ACHN (cell line): ENCODE results near the gene ZNF664.
A peak's percentile ranks its signal among the peaks of the same experiment; 100 is the strongest.

Experiments
- DNase-seq: peaks from one replicate; pipeline ENCODE4 v3.0.0-alpha.2; 2015
- in situ Hi-C: cut with HindIII; loops from 2 replicates; pipeline ENCODE4 v1.10.0; 2017; ENCODE audit warnings: low sequenced_read_pairs, low pct_ligation_motif_present, low pct_unique_long_range_greater_than_20kb

The ZNF664 gene

GRCh38 chr12:124037331-124037730, 64.3 kb downstream of the ZNF664 start:
- DNase-seq = no peak
- in situ Hi-C loops = loop anchor here (25.0 kb wide), 1 partner anchor 275 kb away; no protein-coding TSS in a partner anchor

- DNase-seq = peak; percentile 21
- in situ Hi-C loops = loop anchor here (25.0 kb wide), 1 partner anchor 273 kb away; no protein-coding TSS in a partner anchor
Measured at GRCh38 chr12:124039276-124039675, 66.3 kb downstream of the ZNF664 start.

- no peak for DNase-seq
- in situ Hi-C loops = loop anchor here (25.0 kb wide), 1 partner anchor 272 kb away; no protein-coding TSS in a partner anchor
Measured at GRCh38 chr12:124040291-124040690, 67.3 kb downstream of the ZNF664 start.

- in situ Hi-C loops = loop anchor here (25.0 kb wide), 1 partner anchor 272 kb away; no protein-coding TSS in a partner anchor
- DNase-seq = no peak
Measured at GRCh38 chr12:124040737-124041136, 67.7 kb downstream of the ZNF664 start.

- DNase-seq = no peak
- in situ Hi-C loops = loop anchor here (25.0 kb wide), 1 partner anchor 270 kb away; no protein-coding TSS in a partner anchor
Measured at GRCh38 chr12:124041907-124042306, 68.9 kb downstream of the ZNF664 start.

GRCh38 chr12:124044021-124044420, 71.0 kb downstream of the ZNF664 start:
- DNase-seq = no peak
- in situ Hi-C loops = loop anchor here (25.0 kb wide), 1 partner anchor 268 kb away; no protein-coding TSS in a partner anchor

GRCh38 chr12:124044809-124045321, 71.8 kb downstream of the ZNF664 start:
- no peak for DNase-seq
- in situ Hi-C loops = loop anchor here (25.0 kb wide), 1 partner anchor 267 kb away; no protein-coding TSS in a partner anchor

GRCh38 chr12:124045671-124046455, 72.8 kb downstream of the ZNF664 start:
- DNase-seq = no peak

GRCh38 chr12:124046456-124046740, 73.4 kb downstream of the ZNF664 start:
- in situ Hi-C loops = loop anchor here (25.0 kb wide), 1 partner anchor 266 kb away; no protein-coding TSS in a partner anchor
- DNase-seq = no peak

More at GRCh38 chr12:124045671-124046455, 72.8 kb downstream of the ZNF664 start:
- in situ Hi-C loops = loop anchor here (25.0 kb wide), 1 partner anchor 266 kb away; no protein-coding TSS in a partner anchor

GRCh38 chr12:124047045-124047566, 74.1 kb downstream of the ZNF664 start:
- no peak for DNase-seq
- in situ Hi-C loops = loop anchor here (25.0 kb wide), 1 partner anchor 265 kb away; no protein-coding TSS in a partner anchor

- DNase-seq = no peak
- in situ Hi-C loops = loop anchor here (25.0 kb wide), 1 partner anchor 263 kb away; no protein-coding TSS in a partner anchor
Measured at GRCh38 chr12:124049451-124050094, 76.6 kb downstream of the ZNF664 start.

- in situ Hi-C loops = no loop called here
- DNase-seq = no peak
Measured at GRCh38 chr12:124053851-124054250, 80.8 kb downstream of the ZNF664 start.

- in situ Hi-C loops = no loop called here
- DNase-seq = no peak
Measured at GRCh38 chr12:124055066-124055465, 82.1 kb downstream of the ZNF664 start.

- in situ Hi-C loops = no loop called here
Measured at GRCh38 chr12:124057691-124058090, 84.7 kb downstream of the ZNF664 start.

GRCh38 chr12:124059752-124060151, 86.7 kb downstream of the ZNF664 start:
- in situ Hi-C loops = no loop called here
- no peak for DNase-seq

More at GRCh38 chr12:124057691-124058090, 84.7 kb downstream of the ZNF664 start:
- DNase-seq = no peak
